ENCODE results near the gene LMF1. TPM values are rescaled to one million over a fixed set of nuclear protein-coding genes. Genes with fewer than 3 reads are reported as not detected.
"Not testable (repeated sequence)": the region's sequence is repeated elsewhere in the genome, so short reads cannot be mapped to it uniquely, and the experiment has no call there.

Gene LMF1
- total RNA-seq, 1 donor from 2014 or later, result 40.6 TPM

DNA sequence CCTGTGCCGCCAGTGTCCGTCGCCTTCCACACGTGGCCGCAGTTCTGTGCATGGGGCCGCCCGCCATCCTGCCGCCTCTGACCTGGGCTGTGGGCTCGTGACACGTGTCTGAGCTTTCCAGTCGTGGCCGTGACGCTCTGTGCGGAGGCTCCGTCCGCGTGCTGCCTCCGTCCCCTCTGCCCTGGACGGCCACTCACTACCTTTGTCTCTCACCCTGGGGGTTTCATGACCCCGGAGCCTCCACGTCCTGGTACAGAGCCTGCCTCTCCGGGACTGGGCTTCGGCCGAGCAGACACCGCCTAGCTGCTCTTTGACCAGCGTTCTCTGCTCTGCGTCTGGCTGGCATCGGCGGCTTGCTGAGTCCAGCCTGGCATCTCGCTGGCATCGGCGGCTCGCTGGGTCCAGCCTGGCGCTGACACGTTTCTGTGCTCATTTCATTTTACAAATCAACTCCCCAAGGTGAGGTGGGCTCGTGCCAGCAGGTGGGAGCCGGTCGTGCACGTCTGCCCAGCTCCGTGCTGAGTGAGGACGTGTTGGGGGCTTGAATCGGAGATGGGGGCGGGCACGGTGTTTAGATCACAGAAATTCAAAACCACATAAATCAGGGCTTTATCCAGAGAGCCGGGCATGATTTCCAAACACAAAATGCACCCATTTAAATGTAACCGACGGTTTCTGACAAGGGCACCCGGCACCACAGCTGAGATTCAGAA is 126.0 kb downstream of the LMF1 start:
- no peak for DNase-seq

GRCh38 chr16:843771-844170 is 127.0 kb downstream of the LMF1 start:
- DNase-seq, result no peak

GRCh38 chr16:842711-843560 is 127.8 kb downstream of the LMF1 start:
- DNase-seq, result peak; percentile 26

DNA sequence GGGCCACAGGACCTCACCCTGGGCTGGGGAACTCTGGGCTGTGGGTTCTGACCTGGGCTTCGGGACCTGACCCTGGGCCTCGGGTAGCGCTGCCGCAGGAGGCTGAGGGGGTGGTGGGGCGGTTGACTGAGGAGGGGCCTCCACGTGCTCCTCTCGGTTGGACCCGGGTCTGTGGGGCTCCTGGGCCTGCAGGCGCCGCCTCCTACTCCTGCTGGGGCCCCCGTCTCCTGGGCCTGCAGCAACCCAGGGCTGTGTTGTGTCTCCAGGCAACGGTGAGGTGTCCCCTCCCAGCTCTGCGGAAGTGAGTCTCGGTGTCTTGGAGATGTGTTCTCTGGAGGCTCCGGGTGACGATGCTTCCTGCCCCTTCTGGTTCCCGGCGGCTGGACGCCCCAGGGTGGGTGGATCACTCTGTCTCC is 128.7 kb downstream of the LMF1 start:
- DNase-seq, result peak; percentile 76

DNA sequence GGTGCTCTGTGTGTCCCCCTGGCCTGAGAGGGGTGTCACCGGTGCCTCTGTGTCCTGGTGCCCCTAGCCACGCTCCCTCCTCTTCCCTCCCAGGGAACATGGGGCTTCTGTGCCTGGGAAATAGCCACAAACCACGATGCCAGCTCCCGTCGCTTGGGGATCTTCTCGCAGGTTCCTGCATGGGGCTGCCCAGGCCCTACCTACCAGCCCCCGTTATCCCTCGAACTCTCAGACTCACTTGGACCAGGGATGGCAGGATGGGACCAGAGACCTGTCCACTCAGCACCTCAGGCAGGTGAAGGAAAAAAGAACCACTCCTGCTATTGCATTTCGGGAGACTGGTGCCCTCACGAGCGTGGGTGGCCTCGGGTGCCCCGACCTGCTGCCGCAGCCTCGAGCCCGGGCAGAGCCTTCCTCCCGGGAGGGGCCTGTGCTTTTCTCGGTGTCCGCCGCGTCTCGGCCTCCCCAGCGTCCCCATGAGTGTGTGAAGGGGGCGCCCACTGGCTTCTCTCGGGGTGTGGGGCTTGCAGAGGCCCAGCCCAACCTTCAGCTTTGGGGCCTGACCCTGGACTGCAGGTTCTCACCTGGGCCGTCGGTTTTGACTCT is 129.2 kb downstream of the LMF1 start:
- DNase-seq, result no peak

- peak; percentile 14 for DNase-seq
These were observed 130.0 kb downstream of the LMF1 start for GRCh38 chr16:840561-841454.

- DNase-seq, result peak; percentile 80
These were observed 131.0 kb downstream of the LMF1 start for GRCh38 chr16:839643-840408.

GRCh38 chr16:838741-839140 is 132.0 kb downstream of the LMF1 start:
- no peak for DNase-seq

- not testable (repeated sequence) for DNase-seq
These were observed 134.0 kb downstream of the LMF1 start for GRCh38 chr16:836822-837221.

DNA sequence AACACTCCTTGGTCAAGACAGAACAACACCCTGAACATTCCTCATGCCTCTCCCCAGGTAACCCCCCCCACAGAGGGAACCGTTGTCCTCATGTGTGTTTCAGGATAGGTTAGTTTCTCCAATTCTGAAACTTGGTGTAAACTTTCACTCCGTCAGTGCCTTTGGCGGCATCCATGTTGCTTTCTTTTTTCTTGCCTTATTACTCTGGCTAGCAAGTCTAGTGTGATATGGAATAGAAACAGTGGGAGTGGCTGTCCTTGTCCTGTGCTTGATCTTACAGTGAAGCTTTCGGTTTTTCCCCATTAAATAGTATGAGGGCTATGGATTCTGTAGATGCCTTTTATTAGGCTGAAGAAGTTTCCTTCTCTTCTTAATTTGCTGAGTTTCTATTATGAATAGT is 134.6 kb downstream of the LMF1 start:
- no peak for DNase-seq

- no peak for DNase-seq
These were observed 135.4 kb downstream of the LMF1 start for GRCh38 chr16:835373-835772.

GRCh38 chr16:833411-833810 is 137.4 kb downstream of the LMF1 start:
- DNase-seq, result no peak

GRCh38 chr16:832652-833336 is 138.0 kb downstream of the LMF1 start:
- DNase-seq, result no peak

- no peak for DNase-seq
These were observed 139.0 kb downstream of the LMF1 start for GRCh38 chr16:831571-832413.

DNA sequence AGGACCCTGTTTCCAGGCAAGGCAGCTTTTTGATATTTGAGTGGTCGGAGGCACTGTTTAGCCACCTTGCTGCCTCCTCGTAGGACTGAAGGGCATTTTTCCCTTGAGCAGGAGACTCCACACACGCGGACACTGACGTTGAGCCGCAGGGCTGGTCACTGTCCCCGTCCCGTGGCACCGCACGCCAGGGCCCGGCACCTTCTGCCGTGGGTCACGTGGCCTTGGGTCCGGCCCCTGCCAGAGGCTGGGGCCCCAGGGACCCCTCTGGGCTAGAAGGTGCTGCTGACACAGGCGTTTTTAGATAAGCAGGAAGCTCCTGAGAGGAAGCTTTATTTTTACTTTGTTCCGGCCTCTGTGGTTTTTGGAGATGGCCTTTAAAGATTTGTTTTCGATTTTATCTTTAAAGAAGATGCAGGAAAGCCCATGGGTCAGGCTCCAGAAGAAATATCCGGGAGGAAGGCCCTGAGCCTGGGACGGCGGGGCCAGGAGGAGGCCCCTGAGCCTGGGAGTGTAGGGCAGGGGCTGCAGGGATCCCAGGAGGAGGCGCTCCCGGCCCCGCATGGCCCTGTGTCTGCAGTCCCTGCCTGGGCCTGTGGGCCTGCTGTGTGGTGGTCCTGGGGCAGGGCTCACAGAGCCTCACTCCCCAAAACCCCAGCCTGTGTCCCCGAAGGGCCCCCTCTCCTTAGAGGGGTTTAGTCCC is 139.8 kb downstream of the LMF1 start:
- no peak for DNase-seq

DNA sequence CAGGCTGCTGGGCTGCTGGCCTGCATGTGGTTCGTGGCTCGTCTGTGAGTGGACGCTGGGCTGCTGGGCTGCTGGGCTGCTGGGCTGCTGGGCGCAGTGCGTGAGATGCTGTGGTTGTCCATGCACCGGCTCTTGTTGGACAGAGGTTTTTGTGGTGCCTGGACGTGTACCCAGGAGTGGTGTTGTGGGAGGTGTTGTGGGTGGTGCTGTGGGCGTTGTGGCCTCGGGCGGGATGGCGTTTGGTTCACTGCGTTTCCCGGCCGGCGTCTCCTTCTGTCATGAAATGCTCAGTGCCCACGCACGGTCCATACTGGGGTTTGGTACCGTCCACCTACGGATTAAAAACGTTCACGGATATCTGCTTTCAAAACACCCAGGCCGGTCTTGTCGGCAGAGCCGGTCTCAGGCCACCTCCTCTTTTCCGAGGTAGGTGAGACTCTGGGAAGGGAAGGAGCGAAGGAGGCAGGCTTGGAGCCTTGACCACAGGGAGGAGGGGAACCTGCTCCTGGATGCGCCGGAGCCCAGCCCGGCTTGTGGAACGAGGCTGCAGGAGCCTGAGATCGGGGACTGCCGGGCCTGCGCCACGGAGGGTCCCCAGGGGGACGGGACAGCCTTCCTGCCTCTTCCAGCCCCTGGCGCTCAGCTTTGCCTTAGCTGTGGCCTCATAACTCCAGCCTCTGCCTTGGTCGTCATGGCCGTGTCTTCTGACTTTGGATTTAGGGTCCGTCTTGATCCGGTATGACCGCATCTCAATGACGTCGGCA is 140.5 kb downstream of the LMF1 start:
- no peak for DNase-seq

GRCh38 chr16:828891-829290 is 141.9 kb downstream of the LMF1 start:
- no peak for DNase-seq

DNA sequence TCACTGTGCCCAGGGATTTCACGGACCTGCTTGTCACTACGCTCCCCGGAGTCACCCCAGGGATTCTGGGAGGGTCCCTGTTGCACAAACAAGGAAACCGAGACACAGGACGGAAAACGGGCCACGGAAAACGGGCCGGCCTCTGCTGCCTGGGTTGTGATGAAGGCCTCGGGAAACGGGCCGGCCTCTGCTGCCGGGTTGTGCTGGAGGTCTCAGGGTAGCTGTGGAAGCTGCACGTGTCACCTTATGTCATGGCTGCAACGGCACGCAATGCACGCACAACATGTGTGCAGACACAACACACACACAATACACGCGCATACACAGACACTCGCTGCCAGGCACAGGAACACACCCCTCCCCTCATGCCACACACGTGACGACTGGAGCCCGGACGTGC is 143.3 kb downstream of the LMF1 start:
- no peak for DNase-seq
